RWPE2 (cell line): Measurements from ENCODE around the gene RNF123.

Experiments used
- ATAC-seq: fragments of 200-7000 bp; cut with Tn5 transposase; 3 replicates; pipeline ENCODE4 v1.9.1; 2021; ENCODE audit warnings: low read depth
- DNase-seq: peaks from one replicate; pipeline ENCODE4 v3.0.0-alpha.2; 2020; ENCODE audit warnings: low spot score
- H3K27ac ChIP-seq: fragments of 450-650 bp; 2 replicates; pipeline ENCODE4 v1.5.1; 2017; ENCODE audit warnings: mild to moderate bottlenecking; ENCODE audit not compliant: poor library complexity, severe bottlenecking
- H3K27me3 ChIP-seq: fragments of 250-450 bp; sonication (Bioruptor Pico); 2 replicates; pipeline ENCODE4 v1.5.1; 2021; ENCODE audit warnings: mild to moderate bottlenecking, moderate library complexity; ENCODE audit not compliant: insufficient read depth, poor library complexity, severe bottlenecking
- H3K36me3 ChIP-seq: fragments of 250-450 bp; sonication (Bioruptor Pico); 2 replicates; pipeline ENCODE4 v1.5.1; 2020; ENCODE audit warnings: low read depth, mild to moderate bottlenecking, moderate library complexity
- H3K4me1 ChIP-seq: fragments of 250-450 bp; sonication (Bioruptor Pico); 2 replicates; pipeline ENCODE4 v1.5.1; 2021; ENCODE audit warnings: mild to moderate bottlenecking, moderate library complexity; ENCODE audit not compliant: insufficient read depth, poor library complexity, severe bottlenecking
- H3K4me3 ChIP-seq: fragments of 250-450 bp; sonication (Bioruptor Pico); 2 replicates; pipeline ENCODE4 v1.5.1; 2021; ENCODE audit warnings: mild to moderate bottlenecking, moderate library complexity; ENCODE audit not compliant: severe bottlenecking
- H3K9me3 ChIP-seq: fragments of 250-450 bp; sonication (Bioruptor Pico); 2 replicates; pipeline ENCODE4 v1.5.1; 2021; ENCODE audit warnings: mild to moderate bottlenecking, moderate library complexity; ENCODE audit not compliant: severe bottlenecking
- CTCF ChIP-seq: fragments of 450-650 bp; IDR thresholded peaks from one replicate; pipeline ENCODE4 v1.5.1; 2017; ENCODE audit warnings: mild to moderate bottlenecking, moderate library complexity; ENCODE audit not compliant: poor library complexity, severe bottlenecking

RNF123 gene

GRCh38 chr3:49650177-49650576 lies 39.2 kb upstream of the RNF123 start:
- Histone ChIP-seq H3K4me3 (no peak overlapping the region), H3K4me1 (no peaks in the 10 kb centered on the region), H3K9me3 (no peaks in the 10 kb centered on the region), H3K36me3 (no peaks in the 10 kb centered on the region), H3K27me3 (no peaks in the 10 kb centered on the region), H3K27ac (no peak overlapping the region)
- no peak for ATAC-seq
- DNase-seq, result no peak
- TF ChIP-seq CTCF, result no peak

GRCh38 chr3:49650637-49651036 lies 38.7 kb upstream of the RNF123 start:
- Histone ChIP-seq H3K4me3 (no peak overlapping the region), H3K27me3 (no peaks in the 10 kb centered on the region), H3K4me1 (no peaks in the 10 kb centered on the region), H3K36me3 (no peaks in the 10 kb centered on the region), H3K27ac (no peak overlapping the region), H3K9me3 (no peaks in the 10 kb centered on the region)
- DNase-seq (no peak), ATAC-seq (no peak)
- no peak for TF ChIP-seq CTCF

GRCh38 chr3:49652218-49652902 lies 37.0 kb upstream of the RNF123 start:
- no peak for TF ChIP-seq CTCF

GRCh38 chr3:49652903-49653415 lies 36.4 kb upstream of the RNF123 start:
- Histone ChIP-seq H3K4me1 (no peaks in the 10 kb centered on the region), H3K9me3 (no peaks in the 10 kb centered on the region), H3K27me3 (no peaks in the 10 kb centered on the region), H3K27ac (no peak overlapping the region), H3K36me3 (no peaks in the 10 kb centered on the region), H3K4me3 (no peak overlapping the region)
- DNase-seq, result no peak
- no peak for TF ChIP-seq CTCF
- no peak for ATAC-seq

More at GRCh38 chr3:49652218-49652902, 37.0 kb upstream of the RNF123 start:
- H3K27me3 ChIP-seq, result no peaks in the 10 kb centered on the region
- H3K4me1 ChIP-seq, result no peaks in the 10 kb centered on the region
- no peak overlapping the region for H3K4me3 ChIP-seq
- no peaks in the 10 kb centered on the region for H3K9me3 ChIP-seq
- DNase-seq (no peak), ATAC-seq (no peak)
- no peaks in the 10 kb centered on the region for H3K36me3 ChIP-seq
- H3K27ac ChIP-seq, result no peak overlapping the region

DNA sequence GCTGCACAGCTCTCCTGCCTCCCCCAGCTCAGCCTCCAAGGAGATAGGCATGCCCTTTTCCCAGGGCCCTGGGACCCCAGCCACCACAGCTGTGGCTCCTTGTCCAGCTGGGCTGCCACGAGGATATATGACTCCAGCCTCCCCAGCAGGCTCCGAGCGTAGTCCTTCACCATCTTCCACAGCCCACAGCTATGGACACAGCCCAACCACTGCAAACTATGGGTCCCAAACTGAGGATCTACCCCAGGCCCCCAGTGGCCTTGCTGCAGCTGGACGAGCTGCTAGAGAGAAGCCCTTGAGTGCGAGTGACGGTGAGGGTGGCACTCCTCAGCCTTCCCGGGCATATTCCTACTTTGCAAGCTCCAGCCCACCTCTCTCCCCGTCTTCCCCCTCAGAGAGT lies 35.7 kb upstream of the RNF123 start:
- Histone ChIP-seq H3K27ac (no peak overlapping the region), H3K27me3 (no peaks in the 10 kb centered on the region), H3K4me1 (no peaks in the 10 kb centered on the region), H3K4me3 (no peak overlapping the region), H3K9me3 (no peaks in the 10 kb centered on the region), H3K36me3 (no peaks in the 10 kb centered on the region)
- no peak for DNase-seq
- no peak for TF ChIP-seq CTCF
- no peak for ATAC-seq
